ENCODE measurements around the gene MRPL51. TPM values are rescaled to one million over a fixed set of nuclear protein-coding genes. Genes with fewer than 3 reads are reported as not detected.

MRPL51 gene
- total and polyA plus RNA-seq, 8 donors = 129 to 170 (median 141) TPM

GRCh38 chr12:6528539-6529235 lies 35.6 kb upstream of the MRPL51 start:
- ATAC-seq = no peak
- H3K27ac ChIP-seq = no peak overlapping the region
- intact Hi-C loops (cut with DNase I) = no loop called here
- DNase-seq = no peak
- no peak overlapping the region for H3K4me3 ChIP-seq
- peaks cover 0 to 77% of the 10 kb centered on the region in 2 donors for H3K36me3 ChIP-seq
- no peaks in the 10 kb centered on the region for H3K9me3 ChIP-seq
- TF ChIP-seq CTCF (IDR thresholded peaks at IDR 0.05) = no peak
- H3K4me1 ChIP-seq = peaks cover 9 to 21% of the 10 kb centered on the region in 2 donors
- H3K27me3 ChIP-seq = no peaks in the 10 kb centered on the region

GRCh38 chr12:6527711-6528110 lies 34.6 kb upstream of the MRPL51 start:
- intact Hi-C loops (cut with DNase I) = no loop called here
- DNase-seq (no peak), ATAC-seq (no peak)
- H3K4me3 ChIP-seq = no peak overlapping the region
- no peak for TF ChIP-seq CTCF (IDR thresholded peaks at IDR 0.05)
- no peaks in the 10 kb centered on the region for H3K9me3 ChIP-seq
- H3K27ac ChIP-seq = no peak overlapping the region
- H3K27me3 ChIP-seq = no peaks in the 10 kb centered on the region
- peaks cover 0 to 87% of the 10 kb centered on the region in 2 donors for H3K36me3 ChIP-seq
- peaks cover 6 to 11% of the 10 kb centered on the region in 2 donors for H3K4me1 ChIP-seq

GRCh38 chr12:6526766-6527525 lies 33.9 kb upstream of the MRPL51 start:
- no peak for ATAC-seq
- intact Hi-C loops (cut with DNase I) = no loop called here
- H3K36me3 ChIP-seq = peaks cover 0 to 95% of the 10 kb centered on the region in 2 donors
- H3K4me1 ChIP-seq = peaks cover 0 to 4% of the 10 kb centered on the region in 2 donors
- H3K27ac ChIP-seq = no peak overlapping the region
- H3K27me3 ChIP-seq = no peaks in the 10 kb centered on the region
- H3K9me3 ChIP-seq = no peaks in the 10 kb centered on the region
- DNase-seq = no peak
- no peak for TF ChIP-seq CTCF (IDR thresholded peaks at IDR 0.05)
- H3K4me3 ChIP-seq = no peak overlapping the region

- ATAC-seq (no peak), DNase-seq (no peak)
- no peak overlapping the region for H3K4me3 ChIP-seq
- H3K27me3 ChIP-seq = no peaks in the 10 kb centered on the region
- peaks cover 0 to 100% of the 10 kb centered on the region in 2 donors for H3K36me3 ChIP-seq
- H3K27ac ChIP-seq = no peak overlapping the region
- no peak for TF ChIP-seq CTCF (IDR thresholded peaks at IDR 0.05)
- H3K4me1 ChIP-seq = no peaks in the 10 kb centered on the region
- H3K9me3 ChIP-seq = no peaks in the 10 kb centered on the region
- intact Hi-C loops (cut with DNase I) = no loop called here
Measured at GRCh38 chr12:6526201-6526600, 33.1 kb upstream of the MRPL51 start.

- intact Hi-C loops (cut with DNase I) = no loop called here
- no peak for TF ChIP-seq CTCF (IDR thresholded peaks at IDR 0.05)
- H3K4me3 ChIP-seq = no peak overlapping the region
- peaks cover 2 to 98% of the 10 kb centered on the region in 2 donors for H3K36me3 ChIP-seq
- no peak for DNase-seq
- H3K27ac ChIP-seq = no peak overlapping the region
- H3K27me3 ChIP-seq = no peaks in the 10 kb centered on the region
- H3K4me1 ChIP-seq = no peaks in the 10 kb centered on the region
- ATAC-seq = no peak
- H3K9me3 ChIP-seq = no peaks in the 10 kb centered on the region
Measured at GRCh38 chr12:6524648-6525047, 31.6 kb upstream of the MRPL51 start.

Data from left lung (tissue), 10 donors.